ENCODE data around the gene NEMP1.
A peak's percentile ranks its signal among the peaks of the same experiment; 100 is the strongest.

NEMP1 gene

GRCh38 chr12:57005980-57006808 is 72.4 kb downstream of the NEMP1 start, which contains the start of gene ZBTB39:
Gene ZBTB39 (minus strand): TSS chr12:57006546. CDS start chr12:57004917, 1,629 bp downstream.
- Histone ChIP-seq H3K36me3 (ENCODE audit: control insufficient read depth in 2 of 2, insufficient read depth in 2 of 2, low read length in 2 of 2) (peaks cover 28 to 29% of the 10 kb centered on the region in 2 donors), H3K9me3 (ENCODE audit: control insufficient read depth in 2 of 2, low read length in 2 of 2) (no peaks in the 10 kb centered on the region), H3K9ac (ENCODE audit: low read length in 2 of 2) (peak within 1 kb of the TSS; percentile 76 to 83), H3K27ac (ENCODE audit: low read length) (peak within 1 kb of the TSS; percentile 58), H3K4me3 (ENCODE audit: low read length in 2 of 2) (peak within 1 kb of the TSS; percentile 71 to 83), H3K27me3 (ENCODE audit: control insufficient read depth in 1 of 2, insufficient read depth in 2 of 2, low read length in 2 of 2) (no peaks in the 10 kb centered on the region), H3K4me1 (ENCODE audit: control insufficient read depth, insufficient read depth, low read length) (peaks cover 42% of the 10 kb centered on the region)

Measured in stomach smooth muscle (tissue), 2 donors.